ENCODE data around the gene SCN5A. TPM values are rescaled to one million over a fixed set of nuclear protein-coding genes. Genes with fewer than 3 reads are reported as not detected.

Gene SCN5A
- total RNA-seq, 1 experiment from 2014 or later: 0.10 TPM

- no peak for DNase-seq (ENCODE audit: extremely low read depth, low read depth)
Observed at GRCh38 chr3:38603731-38604131, 45.8 kb downstream of the SCN5A start.

- no peak for DNase-seq (ENCODE audit: extremely low read depth, low read depth)
Observed at GRCh38 chr3:38602576-38603250, 46.8 kb downstream of the SCN5A start.

GRCh38 chr3:38601956-38602550 is 47.4 kb downstream of the SCN5A start:
- no peak for DNase-seq (ENCODE audit: extremely low read depth, low read depth)

DNA sequence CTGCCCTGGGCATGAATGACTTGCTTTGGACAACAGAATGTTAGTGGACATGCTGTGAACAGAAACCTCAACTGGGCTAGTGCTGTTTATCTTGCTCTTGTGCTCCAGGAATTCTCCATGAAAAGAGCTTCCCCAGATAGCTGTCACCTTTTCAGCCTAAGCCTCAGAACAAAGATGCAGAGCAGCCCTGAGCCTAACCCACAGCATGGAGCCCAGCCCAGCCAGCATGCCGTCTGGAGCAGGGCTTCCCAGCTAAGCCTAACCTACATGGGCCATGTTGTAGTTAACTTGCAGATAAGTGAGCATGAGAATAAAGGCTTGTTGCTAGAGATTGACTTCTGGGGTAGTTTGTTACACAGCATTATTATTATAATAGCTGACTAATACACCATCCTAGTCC is 48.9 kb downstream of the SCN5A start:
- DNase-seq (ENCODE audit: extremely low read depth, low read depth): no peak

GRCh38 chr3:38599886-38600285 is 49.6 kb downstream of the SCN5A start:
- no peak for DNase-seq (ENCODE audit: extremely low read depth, low read depth)

DNA sequence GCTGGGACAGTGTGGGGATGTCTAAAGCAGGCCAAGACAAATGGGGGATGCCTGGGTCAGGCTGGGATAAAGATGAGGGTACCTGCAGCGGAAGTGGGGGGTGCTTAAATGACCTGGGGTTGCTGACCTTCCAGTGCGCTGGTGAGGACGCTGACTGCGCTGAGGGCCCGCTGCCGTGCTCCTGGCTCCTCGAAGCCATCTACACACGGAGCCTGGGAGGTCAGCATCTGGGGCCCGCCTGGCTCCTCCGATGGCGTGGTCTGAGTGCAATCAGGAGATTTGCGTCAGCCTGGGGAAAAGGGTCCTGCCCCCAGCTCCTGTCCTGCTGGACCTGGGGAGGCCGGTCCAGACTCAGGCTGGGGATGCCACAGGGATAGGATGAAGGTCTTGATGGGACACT is 50.7 kb downstream of the SCN5A start:
- no peak for DNase-seq (ENCODE audit: extremely low read depth, low read depth)

DNA sequence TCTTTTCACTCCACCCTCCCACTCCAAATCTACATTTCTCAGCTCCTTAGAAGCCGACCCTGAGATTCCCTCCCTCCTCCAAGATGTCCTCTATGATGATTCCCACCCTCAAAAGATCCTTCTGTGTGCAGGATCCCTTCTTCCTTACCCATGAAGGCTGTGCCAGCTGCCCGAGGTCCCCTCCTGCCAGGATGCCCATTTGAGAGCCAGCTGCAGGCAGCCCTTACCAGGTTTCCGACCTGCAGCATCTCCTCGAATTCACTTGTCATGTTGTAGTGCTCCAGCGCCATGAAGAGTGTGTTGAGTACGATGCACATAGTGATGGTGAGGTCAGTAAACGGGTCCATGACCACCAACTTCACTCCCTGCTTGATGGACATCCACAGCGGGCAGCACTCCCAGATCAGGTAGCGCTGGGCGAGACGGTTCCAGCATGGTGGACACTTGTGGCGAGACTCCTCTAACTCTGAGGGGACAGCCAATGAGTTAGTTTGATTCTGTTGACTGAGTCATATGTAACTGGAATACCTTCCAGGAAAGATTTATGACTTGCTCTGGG is 51.9 kb downstream of the SCN5A start:
- no peak for DNase-seq (ENCODE audit: extremely low read depth, low read depth)

DNA sequence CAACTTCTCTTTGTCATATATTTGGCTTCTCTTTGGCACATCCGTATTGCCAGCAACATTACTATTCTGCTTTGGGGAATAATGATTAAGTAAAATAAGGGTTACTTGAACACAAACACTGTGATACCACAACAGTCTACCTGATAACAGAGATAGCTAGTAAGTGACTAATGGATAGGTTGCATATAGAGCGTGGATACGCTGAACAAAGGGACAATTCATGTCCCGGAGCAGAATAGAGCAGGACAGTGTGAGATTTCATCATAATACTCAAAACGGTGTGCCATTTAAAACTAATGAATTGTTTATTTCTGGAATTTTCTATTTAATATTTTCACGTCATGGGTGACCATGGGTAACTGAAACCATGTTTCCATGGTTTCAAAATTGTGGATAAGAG is 54.1 kb downstream of the SCN5A start:
- DNase-seq (ENCODE audit: extremely low read depth, low read depth): no peak

DNA sequence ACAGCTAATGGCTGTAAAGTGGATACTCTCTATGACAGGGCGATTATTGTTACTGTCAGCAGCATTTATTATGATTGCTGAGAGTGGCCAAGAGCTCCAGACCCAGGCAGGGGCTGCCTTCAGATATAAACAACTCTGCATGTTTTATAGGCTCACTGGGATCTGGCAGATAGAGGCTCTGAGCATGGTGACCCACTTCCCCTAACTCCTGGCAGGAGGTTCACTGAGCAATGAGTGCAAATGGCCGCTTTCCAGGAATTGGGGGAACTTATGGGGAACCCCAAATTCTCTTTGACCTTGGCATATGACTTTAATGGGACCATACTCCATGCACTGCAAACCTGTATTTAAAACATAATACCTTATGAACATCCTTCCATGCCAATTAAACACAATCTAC is 59.0 kb downstream of the SCN5A start:
- no peak for DNase-seq (ENCODE audit: extremely low read depth, low read depth)

GRCh38 chr3:38588995-38589937 is 60.2 kb downstream of the SCN5A start:
- DNase-seq (ENCODE audit: extremely low read depth, low read depth): no peak

- DNase-seq (ENCODE audit: extremely low read depth, low read depth): no peak
Observed at GRCh38 chr3:38588371-38588971, 61.0 kb downstream of the SCN5A start.

DNA sequence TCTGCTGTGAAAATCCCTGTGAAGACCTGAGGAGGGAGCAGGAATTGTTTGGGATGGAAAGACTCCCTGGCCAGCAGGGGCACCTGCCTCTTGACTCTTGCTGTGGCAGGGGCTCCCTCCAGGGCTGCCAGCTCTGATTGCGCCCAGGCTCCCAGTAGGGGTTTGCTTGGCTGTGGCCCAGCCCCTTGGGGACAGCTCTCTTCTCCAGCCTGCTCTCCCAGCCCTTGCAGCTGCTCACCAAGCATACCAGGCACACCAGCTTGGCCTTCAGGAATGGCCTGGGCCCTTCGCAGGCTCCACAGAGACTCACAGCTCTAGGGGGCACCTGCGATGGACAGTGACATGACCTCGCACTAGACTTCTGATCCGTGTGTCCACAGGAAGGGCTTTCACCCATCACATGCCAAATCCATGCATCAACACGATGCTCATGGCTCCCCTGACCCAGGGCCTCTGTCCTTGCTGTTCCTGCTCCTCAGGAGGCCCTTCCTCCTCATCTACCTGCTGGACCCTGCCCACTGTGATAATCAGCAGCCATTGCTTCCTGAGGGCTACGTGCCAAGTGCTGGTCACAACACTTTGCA is 61.8 kb downstream of the SCN5A start:
- no peak for DNase-seq (ENCODE audit: extremely low read depth, low read depth)

GRCh38 chr3:38586546-38587520 is 62.7 kb downstream of the SCN5A start:
- no peak for DNase-seq (ENCODE audit: extremely low read depth, low read depth)

DNA sequence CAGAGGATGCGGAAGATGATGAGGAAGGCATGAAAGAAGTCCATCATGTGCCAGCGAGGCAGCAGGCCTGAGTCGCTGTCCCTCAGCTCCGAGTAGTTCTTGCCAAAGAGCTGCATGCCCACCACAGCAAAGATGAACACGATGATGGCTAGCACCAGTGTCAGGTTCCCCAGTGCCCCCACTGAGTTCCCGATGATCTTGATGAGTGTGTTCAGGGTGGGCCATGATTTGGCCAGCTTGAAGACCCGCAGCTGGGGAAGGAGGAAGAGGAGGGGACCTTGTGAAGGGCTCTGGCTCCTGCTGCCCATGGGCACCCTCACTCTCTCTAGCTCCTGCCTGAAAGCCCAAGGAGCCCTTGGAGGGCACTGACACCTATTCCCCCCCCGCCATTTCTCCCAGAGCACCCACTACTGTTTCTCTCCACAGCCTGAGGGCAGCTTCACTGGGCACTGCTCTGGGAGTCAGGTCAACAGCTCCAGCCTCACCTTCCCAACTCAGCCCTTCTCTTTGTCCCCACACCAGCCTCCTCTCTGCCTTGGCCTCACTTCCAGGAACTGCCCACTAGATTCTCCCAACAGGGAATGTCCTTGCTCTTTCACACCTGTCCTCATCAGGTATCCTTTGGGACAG is 63.6 kb downstream of the SCN5A start:
- no peak for DNase-seq (ENCODE audit: extremely low read depth, low read depth)

GRCh38 chr3:38583688-38584087 is 65.8 kb downstream of the SCN5A start:
- DNase-seq (ENCODE audit: extremely low read depth, low read depth): no peak

DNA sequence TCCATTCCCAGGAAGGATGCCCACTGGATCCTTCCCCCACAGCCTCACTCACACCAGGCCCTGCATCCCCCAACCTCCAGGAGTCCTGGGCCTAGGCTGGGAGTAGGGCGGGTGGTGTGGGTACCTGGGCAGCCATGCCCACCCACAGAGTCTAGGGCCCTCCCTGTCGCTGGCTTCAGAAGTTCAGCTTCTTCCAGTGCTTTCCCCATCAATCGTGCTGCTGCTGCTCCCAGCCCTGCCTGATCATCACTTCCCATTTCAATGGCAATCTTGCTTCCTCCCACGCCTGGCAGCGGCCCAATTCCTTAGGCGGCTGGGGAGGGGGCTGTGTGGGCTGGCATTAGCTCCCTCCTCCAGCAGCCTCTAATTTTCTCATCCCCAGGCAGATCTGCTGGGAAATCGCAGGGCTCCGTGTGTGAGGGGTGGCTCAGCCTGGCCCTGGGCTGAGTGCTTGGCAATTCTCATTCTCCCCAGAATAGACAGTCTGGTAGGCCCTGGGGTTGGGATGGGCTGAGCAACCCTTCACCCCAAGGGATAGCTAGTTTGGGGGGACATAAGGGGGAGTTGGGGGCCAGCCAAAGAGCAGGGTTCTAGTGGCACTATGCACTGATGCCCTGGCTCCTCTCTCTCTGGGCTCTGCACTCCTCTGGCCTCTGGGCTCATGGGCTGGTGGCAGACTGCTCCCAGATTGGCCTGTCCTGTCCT is 66.4 kb downstream of the SCN5A start:
- DNase-seq (ENCODE audit: extremely low read depth, low read depth): no peak

DNA sequence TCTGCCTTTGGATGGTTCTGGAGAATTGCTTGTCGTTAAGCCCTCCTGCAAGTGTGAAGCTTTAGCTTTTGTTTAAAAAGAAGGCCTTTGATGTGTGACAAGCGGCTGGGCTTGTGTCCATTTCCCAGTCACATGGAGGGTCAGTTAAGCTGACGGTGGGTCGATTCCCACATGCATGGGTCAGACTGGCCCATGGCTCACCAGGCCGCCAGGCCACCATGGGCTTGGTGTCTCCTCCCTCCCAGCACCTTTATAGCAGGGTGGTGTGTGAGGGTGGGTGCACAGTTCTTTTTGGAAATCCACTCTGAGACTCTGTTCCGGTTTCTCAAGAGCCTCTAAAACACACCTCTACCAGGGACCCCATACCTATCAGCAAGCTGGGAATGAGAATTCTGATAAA is 67.2 kb downstream of the SCN5A start:
- DNase-seq (ENCODE audit: extremely low read depth, low read depth): no peak

DNA sequence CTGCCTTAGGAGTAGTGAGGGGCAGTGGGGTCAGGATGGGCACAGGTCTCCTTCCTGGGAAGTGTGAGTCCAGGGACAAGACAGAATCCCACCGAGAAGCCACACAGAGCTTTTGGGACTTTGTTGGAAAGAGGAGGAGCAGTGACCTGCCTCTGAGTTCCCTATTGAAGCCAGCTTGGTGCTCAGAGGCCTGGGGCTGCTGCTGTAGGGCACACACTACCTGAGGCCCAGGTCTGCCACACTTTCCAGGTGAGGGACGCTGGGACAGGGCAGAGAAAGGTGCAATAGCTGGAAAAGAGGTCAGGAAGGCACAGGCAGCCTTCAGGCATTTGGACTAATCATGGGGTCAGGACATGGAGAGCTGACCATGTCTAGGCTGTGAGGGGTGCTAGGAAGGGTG is 67.7 kb downstream of the SCN5A start:
- DNase-seq (ENCODE audit: extremely low read depth, low read depth): no peak
